NT2/D1 (cell line): ENCODE results near the gene PLAAT3.
"Not testable (repeated sequence)": the region's sequence is repeated elsewhere in the genome, so short reads cannot be mapped to it uniquely, and the experiment has no call there.

Experiments
- DNase-seq: peaks from one replicate; pipeline ENCODE4 v3.0.0-alpha.2; 2011; ENCODE audit warnings: low read depth, low spot score
- H3K27me3 ChIP-seq: 2 replicates; pipeline ENCODE4 v1.6.0; 2011; ENCODE audit warnings: mild to moderate bottlenecking; ENCODE audit not compliant: insufficient read length, insufficient read depth
- H3K36me3 ChIP-seq: 2 replicates; pipeline ENCODE4 v1.6.1; 2011; ENCODE audit warnings: mild to moderate bottlenecking, low read length, mixed read lengths; ENCODE audit not compliant: insufficient read depth, insufficient read length
- H3K4me1 ChIP-seq: 2 replicates; pipeline ENCODE4 v1.5.1; 2011; ENCODE audit not compliant: insufficient read depth, insufficient read length
- H3K4me3 ChIP-seq: 2 replicates; pipeline ENCODE4 v1.5.1; 2011; ENCODE audit warnings: low read depth; ENCODE audit not compliant: insufficient read length
- H3K9ac ChIP-seq: 2 replicates; pipeline ENCODE4 v1.6.0; 2011; ENCODE audit warnings: low read depth; ENCODE audit not compliant: insufficient read length
- H3K9me3 ChIP-seq: 2 replicates; pipeline ENCODE4 v1.5.1; 2011; ENCODE audit warnings: mild to moderate bottlenecking, low read length; ENCODE audit not compliant: insufficient read depth
- SUZ12 ChIP-seq: IDR thresholded peaks from 2 replicates; pipeline ENCODE4 v1.6.1; 2011; ENCODE audit not compliant: insufficient read length, insufficient read depth; ENCODE audit errors: extremely low read depth
- YY1 ChIP-seq: IDR thresholded peaks from 2 replicates; pipeline ENCODE4 v1.6.1; 2011; ENCODE audit not compliant: insufficient read length, insufficient read depth
- ZNF274 ChIP-seq: IDR thresholded peaks from 2 replicates; pipeline ENCODE4 v1.6.1; 2011; ENCODE audit warnings: mild to moderate bottlenecking, low read depth, low read length

Gene PLAAT3

GRCh38 chr11:63532799-63533475 lies 81.3 kb downstream of the PLAAT3 start:
- H3K27me3 ChIP-seq = no peaks in the 10 kb centered on the region
- DNase-seq = no peak
- peaks cover 5% of the 10 kb centered on the region for H3K4me1 ChIP-seq
- peaks cover 25% of the 10 kb centered on the region for H3K9me3 ChIP-seq
- H3K36me3 ChIP-seq = no peaks in the 10 kb centered on the region
- no peak for TF ChIP-seq SUZ12
- TF ChIP-seq ZNF274 = no peak
- no peak for TF ChIP-seq YY1
- no peak overlapping the region for H3K9ac ChIP-seq
- no peak overlapping the region for H3K4me3 ChIP-seq

GRCh38 chr11:63532117-63532516 lies 82.1 kb downstream of the PLAAT3 start:
- Histone ChIP-seq H3K4me3 (no peak overlapping the region), H3K4me1 (no peaks in the 10 kb centered on the region), H3K36me3 (no peaks in the 10 kb centered on the region), H3K9me3 (peaks cover 25% of the 10 kb centered on the region), H3K9ac (no peak overlapping the region), H3K27me3 (no peaks in the 10 kb centered on the region)
- no peak for DNase-seq
- no peak for TF ChIP-seq YY1
- no peak for TF ChIP-seq SUZ12
- TF ChIP-seq ZNF274 = no peak

DNA sequence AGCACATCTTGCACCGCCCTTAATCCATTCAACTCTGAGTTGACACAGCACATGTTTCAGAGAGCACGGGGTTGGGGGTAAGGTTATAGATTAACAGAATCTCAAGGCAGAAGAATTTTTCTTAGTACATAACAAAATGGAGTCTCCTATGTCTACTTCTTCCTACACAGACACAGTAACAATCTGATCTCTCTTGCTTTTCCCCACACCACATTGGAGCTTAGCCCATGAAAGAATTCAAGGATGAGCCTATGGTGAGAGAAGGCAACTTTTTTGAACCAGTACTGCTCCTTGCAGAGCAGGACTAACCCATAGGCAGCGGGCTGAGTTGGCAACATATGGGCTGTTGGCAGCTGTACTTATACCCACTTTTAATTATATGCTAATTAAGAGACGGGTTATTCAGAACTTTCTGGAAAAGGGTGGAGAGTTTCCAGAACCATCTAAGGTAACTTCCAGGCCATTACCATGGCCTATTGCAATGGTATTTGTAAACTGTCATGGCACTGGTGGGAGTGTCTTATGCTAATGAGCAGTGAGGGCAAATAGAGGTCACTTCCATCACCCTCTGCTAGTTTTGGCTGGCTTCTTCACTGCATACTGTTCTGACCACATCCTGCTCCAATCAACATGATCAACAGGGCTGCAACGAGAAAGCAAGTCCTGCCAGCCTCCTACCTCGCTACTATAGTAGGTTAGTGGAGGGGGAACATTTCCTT lies 83.0 kb downstream of the PLAAT3 start:
- H3K4me1 ChIP-seq, H3K36me3 ChIP-seq, DNase-seq, H3K27me3 ChIP-seq, H3K9ac ChIP-seq, H3K4me3 ChIP-seq: not testable (repeated sequence)
- H3K9me3 ChIP-seq = peaks cover 25% of the 10 kb centered on the region

- no peak for DNase-seq
- Histone ChIP-seq H3K4me3 (no peak overlapping the region), H3K4me1 (no peaks in the 10 kb centered on the region), H3K27me3 (no peaks in the 10 kb centered on the region), H3K9me3 (peaks cover 25% of the 10 kb centered on the region), H3K36me3 (no peaks in the 10 kb centered on the region), H3K9ac (no peak overlapping the region)
- no peak for TF ChIP-seq ZNF274
- TF ChIP-seq YY1 = no peak
- no peak for TF ChIP-seq SUZ12
Observed at GRCh38 chr11:63530021-63530420, 84.2 kb downstream of the PLAAT3 start.

- H3K4me3 ChIP-seq, DNase-seq, H3K9ac ChIP-seq, H3K36me3 ChIP-seq, H3K4me1 ChIP-seq, H3K27me3 ChIP-seq: not testable (repeated sequence)
- peaks cover 28% of the 10 kb centered on the region for H3K9me3 ChIP-seq
Observed at GRCh38 chr11:63529373-63529772, 84.9 kb downstream of the PLAAT3 start.

GRCh38 chr11:63528729-63529278 lies 85.4 kb downstream of the PLAAT3 start:
- H3K9ac ChIP-seq, H3K36me3 ChIP-seq, H3K27me3 ChIP-seq, DNase-seq, H3K4me3 ChIP-seq, H3K4me1 ChIP-seq: not testable (repeated sequence)
- H3K9me3 ChIP-seq = peaks cover 34% of the 10 kb centered on the region

DNA sequence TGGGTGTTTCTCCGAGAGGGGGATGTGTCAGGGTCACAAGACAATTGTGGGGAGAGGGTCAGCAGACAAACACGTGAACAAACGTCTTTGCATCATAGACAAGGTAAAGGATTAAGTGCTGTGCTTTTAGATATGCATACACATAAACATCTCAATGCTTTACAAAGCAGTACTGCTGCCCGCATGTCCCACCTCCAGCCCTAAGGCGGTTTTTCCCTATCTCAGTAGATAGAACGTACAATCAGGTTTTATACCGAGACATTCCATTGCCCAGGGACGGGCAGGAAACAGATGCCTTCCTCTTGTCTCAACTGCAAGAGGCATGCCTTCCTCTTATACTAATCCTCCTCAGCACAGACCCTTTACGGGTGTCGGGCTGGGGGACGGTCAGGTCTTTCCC lies 86.1 kb downstream of the PLAAT3 start:
- not testable (repeated sequence) for H3K4me1 ChIP-seq, H3K36me3 ChIP-seq, DNase-seq, H3K4me3 ChIP-seq, H3K27me3 ChIP-seq, H3K9ac ChIP-seq
- H3K9me3 ChIP-seq = peaks cover 36% of the 10 kb centered on the region

DNA sequence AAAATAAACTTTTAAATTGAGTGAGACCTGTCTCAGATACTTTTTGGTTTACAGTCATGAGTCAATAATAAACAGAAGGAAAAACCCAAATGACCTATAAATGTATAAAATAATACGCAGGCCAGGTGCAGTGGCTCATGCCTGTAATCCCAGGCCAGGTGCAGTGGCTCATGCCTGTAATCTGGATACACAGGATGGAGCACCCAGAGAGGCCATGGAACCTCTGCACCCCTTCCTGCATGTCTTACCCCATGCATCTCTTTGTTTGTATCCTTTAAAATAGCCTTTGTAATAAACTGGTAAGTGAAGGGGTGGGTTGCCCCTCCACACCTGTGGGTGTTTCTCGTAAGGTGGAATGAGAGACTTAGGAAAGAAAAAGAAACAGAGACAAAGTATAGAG lies 86.6 kb downstream of the PLAAT3 start:
- Histone ChIP-seq H3K4me3 (no peak overlapping the region), H3K9me3 (peaks cover 38% of the 10 kb centered on the region), H3K9ac (no peak overlapping the region), H3K27me3 (no peaks in the 10 kb centered on the region), H3K36me3 (no peaks in the 10 kb centered on the region), H3K4me1 (no peaks in the 10 kb centered on the region)
- DNase-seq = no peak
- no peak for TF ChIP-seq SUZ12
- no peak for TF ChIP-seq YY1
- TF ChIP-seq ZNF274 = no peak
